GM18867 (cell line): ENCODE results near the gene SERPINB7.
"Not testable (repeated sequence)": the region's sequence is repeated elsewhere in the genome, so short reads cannot be mapped to it uniquely, and the experiment has no call there.

Experiments used
- ATAC-seq: cut with Tn5 transposase; IDR thresholded peaks from one replicate; pipeline ENCODE4 v1.9.1; 2021; ENCODE audit warnings: mild to moderate bottlenecking, moderate library complexity; ENCODE audit not compliant: unreplicated experiment

SERPINB7 gene, protein sequence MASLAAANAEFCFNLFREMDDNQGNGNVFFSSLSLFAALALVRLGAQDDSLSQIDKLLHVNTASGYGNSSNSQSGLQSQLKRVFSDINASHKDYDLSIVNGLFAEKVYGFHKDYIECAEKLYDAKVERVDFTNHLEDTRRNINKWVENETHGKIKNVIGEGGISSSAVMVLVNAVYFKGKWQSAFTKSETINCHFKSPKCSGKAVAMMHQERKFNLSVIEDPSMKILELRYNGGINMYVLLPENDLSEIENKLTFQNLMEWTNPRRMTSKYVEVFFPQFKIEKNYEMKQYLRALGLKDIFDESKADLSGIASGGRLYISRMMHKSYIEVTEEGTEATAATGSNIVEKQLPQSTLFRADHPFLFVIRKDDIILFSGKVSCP

DNA sequence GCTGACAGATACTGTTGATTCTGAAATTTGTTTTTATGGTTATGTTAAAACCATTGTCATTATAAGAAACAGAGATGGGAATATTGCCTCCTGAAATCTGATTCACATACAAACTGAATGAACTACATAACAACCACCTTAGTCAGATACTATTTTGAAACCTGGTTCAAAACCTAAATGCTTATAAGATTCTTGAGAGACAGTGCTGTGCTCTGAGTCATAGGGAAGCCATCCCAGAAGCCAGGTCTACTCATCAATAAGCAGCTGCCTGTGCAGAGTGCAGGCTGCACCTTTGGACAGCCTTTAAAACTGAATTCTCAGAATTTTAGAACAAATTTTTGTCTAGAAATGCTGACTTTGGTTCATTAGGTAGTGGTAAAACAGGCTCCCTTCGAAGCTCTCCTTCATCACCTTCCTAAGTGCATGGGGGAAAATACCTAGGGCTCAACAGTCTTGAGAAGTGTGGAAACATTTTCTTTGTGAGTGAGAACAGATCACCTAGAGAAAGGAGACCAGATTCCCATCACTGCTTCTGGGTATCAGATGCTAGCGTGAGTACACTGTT, at the start of gene SERPINB7:
TSS of gene SERPINB7 (plus strand) at position 253 of the 565 bp plus-strand sequence. CDS start 6,955 bp downstream, outside the sequence.
- no peak for ATAC-seq

DNA sequence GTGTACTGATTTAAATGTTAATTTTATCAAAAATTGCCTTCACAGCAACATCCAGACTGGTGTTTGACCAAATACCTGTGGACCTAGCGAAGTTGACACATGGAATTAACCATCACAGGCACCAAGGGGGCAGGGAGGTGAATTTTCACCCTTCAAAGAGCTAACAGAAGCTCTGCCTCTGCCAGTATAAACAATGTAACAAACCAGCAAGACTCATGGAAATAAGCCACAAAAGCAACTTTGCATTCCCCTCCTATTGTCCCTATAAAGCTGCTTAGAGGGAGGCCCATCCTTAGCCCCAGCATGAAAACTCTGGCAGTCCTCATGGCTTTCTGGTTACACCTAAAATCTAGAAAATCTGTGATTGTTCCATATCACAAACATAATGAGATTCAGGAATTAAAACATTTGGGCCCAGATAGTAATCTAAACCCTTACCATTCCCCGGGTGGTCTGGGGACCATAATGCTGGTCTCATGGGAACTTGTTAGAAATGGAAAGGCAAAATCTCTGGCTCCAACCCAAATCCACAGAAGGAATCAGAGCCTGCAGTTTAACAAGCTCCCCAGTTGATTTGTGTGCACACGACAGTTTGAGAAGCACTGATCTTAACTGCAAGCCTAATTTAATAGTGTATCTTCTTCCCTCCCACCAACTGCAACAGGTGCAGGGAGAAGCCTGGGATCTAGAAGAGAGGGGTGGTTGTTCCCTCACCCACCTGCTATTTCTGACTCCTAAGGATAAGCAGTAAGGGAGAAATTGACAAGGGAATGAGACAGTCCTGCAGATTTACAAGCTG, 49.3 kb upstream of the SERPINB7 start:
- no peak for ATAC-seq

DNA sequence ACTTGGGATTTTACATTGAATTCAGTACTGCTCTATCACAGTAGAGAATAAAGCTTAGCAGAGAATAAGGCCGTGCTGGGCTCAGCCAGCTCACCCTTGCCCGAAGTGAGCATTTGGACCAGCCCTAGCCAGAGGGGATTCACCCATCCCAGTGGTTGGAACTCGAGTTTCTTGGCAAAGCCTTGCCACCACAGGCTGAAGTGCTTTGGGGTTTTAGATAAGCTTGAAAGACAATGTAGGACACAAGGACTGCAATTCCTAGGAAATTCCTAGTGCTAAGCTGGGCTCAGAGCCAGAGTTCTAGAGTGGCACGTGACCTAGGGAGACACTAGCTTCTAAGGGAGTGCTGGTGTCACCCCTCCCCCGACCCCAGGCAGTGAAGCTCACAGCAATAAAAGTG, 44.4 kb upstream of the SERPINB7 start:
- no peak for ATAC-seq

GRCh38 chr18:63731215-63731614, 44.0 kb upstream of the SERPINB7 start:
- ATAC-seq: no peak

GRCh38 chr18:63736876-63737275, 38.3 kb upstream of the SERPINB7 start:
- ATAC-seq: no peak

- ATAC-seq: no peak
Observed at GRCh38 chr18:63741769-63742168, 33.4 kb upstream of the SERPINB7 start.

- no peak for ATAC-seq
Observed at GRCh38 chr18:63747006-63747405, 28.2 kb upstream of the SERPINB7 start.

- ATAC-seq: no peak
Observed at GRCh38 chr18:63749489-63749888, 25.7 kb upstream of the SERPINB7 start.

DNA sequence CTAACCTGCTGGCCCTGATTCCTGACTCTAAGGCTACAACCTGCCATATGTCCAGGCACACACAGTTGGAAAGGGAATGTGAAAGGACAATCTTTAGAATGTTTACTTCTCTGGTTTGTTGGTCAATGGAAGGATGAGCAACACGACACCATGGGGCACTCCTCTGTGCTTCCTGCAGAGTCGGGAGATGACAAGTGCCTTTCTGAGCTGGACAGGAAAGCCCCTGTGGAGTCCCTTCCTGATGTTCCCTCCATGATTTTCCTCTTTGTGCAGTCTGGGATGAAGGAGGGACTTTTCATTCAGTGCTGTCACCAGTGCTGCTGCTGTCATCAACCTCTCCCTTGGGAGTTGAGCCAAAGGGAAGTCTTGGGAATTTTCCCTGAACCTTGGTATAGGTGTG, 22.6 kb upstream of the SERPINB7 start:
- ATAC-seq: no peak

DNA sequence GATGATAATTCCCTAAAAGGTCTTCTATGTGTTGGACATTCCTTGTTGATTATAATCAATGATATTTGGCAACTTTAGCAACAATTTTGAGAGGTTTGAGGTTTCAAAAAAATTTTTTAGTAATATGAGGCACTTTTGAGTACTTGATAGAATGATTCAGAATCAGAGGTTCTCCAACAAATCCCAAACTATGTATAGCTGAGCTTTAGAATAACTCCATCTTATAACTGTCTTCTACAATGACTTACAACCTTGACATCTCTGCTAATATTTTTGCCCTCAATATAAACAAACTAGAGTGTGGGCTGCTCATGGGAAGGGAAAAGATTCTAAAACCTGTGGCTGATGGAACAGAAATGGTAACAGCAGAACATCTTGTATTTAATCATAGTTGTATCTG, 21.5 kb upstream of the SERPINB7 start:
- ATAC-seq: no peak

GRCh38 chr18:63757541-63757940, 17.7 kb upstream of the SERPINB7 start:
- ATAC-seq: no peak

DNA sequence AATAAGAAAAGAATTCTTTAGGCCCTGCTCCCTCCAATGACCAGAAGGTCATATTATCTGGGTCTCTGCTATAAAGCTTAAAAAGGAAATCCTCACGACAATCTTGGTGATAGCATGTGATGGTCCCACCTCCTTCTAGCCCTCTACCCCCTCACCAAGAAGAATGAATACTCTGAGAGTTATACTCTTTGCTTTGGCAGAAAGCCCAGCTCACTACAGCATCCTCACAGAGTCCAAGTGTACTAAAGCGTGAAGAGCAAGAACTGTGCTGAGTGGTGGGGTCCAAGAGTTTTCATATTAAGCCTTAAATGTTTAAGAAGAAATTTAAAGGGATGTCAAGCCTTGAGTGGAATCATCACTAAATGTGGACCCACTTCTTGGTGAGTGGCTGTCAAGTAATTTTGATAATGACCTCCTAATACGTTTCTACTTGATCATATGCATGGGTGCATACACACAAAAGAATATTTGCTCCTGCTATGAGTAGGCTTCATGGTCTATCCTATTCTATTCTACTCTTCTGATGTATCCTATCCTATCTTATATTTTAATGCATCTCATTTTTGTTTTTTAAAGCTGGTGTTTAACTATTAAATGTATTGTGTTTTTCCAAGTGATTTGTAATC, 16.5 kb upstream of the SERPINB7 start:
- no peak for ATAC-seq

DNA sequence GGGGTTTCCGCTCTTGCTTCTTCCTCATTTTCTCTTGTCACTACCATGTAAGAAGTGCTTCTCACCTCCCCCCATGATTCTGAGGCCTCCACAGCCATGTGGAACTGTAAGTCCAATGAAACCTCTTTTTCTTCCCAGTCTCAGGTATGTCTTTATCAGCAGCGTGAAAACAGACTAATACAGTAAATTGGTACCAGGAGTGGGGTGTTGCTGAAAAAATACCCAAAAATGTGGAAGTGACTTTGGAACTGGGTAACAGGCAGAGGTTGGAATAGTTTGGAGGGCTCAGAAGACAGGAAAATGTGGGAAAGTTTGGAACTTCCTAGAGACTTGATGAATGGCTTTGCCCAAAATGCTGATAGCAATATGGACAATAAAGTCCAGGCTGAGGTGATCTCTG, 15.4 kb upstream of the SERPINB7 start:
- not testable (repeated sequence) for ATAC-seq

- no peak for ATAC-seq
Observed at GRCh38 chr18:63762518-63762917, 12.7 kb upstream of the SERPINB7 start.

DNA sequence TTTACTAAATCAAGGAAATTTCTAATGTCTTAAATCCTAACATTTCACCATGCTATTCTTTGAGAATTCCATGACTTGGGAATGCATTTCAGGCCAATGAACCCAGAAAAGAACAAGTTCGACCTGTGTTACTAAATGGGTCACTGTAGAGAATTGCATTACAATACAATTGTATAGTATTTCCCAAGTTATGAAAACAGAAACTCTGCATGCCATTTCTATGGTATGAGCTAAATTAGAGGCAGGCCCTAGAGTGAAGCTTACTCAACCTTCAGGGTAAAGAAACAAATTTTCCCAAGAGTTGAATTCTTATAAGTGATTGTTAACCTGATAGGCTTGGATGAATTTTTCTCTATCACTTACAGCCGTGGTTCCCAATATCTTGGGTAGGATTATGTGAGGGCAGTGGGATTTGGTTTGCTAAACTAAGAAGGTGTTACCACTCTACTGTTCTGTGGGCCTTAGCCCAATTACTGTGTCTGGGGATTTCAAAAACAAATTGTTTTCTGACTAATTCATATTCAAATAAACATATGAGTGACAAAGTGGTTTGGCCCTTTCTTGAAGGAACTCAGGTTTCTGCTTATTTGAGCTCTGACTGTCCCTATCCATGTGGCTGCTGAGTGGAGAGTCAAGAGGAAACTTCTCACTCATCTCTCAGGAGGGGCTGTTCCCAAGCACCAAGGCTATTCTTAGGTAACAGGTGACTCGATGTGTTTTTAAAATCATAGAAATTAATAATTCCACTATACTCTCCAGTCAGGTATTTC, 11.2 kb upstream of the SERPINB7 start:
- ATAC-seq: no peak

DNA sequence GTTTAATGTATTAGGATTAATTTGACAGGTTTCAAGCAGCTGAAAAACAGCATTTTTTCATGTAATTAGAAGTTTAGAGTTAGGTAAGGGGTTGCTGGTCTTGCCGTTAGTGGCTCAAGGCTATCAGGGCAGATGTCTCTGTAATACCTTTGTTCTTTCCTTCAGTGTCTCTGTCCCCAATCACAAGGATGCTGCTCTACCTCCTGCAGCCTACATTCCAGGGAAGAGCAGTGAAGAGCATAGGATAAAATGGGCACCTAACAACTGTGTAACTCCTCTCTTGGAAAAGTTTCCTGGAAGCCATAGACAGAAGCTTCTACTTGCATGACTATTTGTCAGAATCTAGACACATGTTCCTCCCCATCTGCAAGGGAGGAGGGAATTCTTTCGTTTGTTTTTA, 9.4 kb upstream of the SERPINB7 start:
- no peak for ATAC-seq

DNA sequence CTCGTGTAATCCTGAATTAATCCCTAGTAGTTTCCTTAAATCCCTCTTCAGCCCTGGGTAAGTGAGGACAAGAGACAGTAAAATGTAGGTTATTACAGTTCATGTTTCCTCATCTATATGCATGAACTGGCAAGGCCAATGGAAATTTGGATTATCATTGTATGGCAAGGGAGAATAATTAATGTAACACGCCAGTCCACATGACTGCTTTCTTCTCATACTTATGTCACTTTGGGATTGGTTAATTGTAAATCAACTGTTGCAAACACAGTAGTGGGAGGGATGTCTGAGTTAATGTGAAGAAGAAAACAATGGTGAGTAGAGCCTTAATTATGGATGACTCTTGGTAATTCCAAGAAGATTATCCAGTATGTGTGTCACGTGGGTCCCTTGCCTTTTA, 1.7 kb upstream of the SERPINB7 start:
- no peak for ATAC-seq

GRCh38 chr18:63774511-63774910, 707 bp upstream of the SERPINB7 start:
- ATAC-seq: no peak

- no peak for ATAC-seq
Observed at GRCh38 chr18:63779386-63779785, 4.2 kb downstream of the SERPINB7 start.

GRCh38 chr18:63783394-63783793, 8.2 kb downstream of the SERPINB7 start:
- no peak for ATAC-seq
